ENCODE data around the gene ATP8B1. TPM values are rescaled to one million over a fixed set of nuclear protein-coding genes. Genes with fewer than 3 reads are reported as not detected.
"Not testable (repeated sequence)": the region's sequence is repeated elsewhere in the genome, so short reads cannot be mapped to it uniquely, and the experiment has no call there.

Gene ATP8B1
- total RNA-seq (ENCODE audit: insufficient read depth, low replicate concordance), result 29.6 TPM

DNA sequence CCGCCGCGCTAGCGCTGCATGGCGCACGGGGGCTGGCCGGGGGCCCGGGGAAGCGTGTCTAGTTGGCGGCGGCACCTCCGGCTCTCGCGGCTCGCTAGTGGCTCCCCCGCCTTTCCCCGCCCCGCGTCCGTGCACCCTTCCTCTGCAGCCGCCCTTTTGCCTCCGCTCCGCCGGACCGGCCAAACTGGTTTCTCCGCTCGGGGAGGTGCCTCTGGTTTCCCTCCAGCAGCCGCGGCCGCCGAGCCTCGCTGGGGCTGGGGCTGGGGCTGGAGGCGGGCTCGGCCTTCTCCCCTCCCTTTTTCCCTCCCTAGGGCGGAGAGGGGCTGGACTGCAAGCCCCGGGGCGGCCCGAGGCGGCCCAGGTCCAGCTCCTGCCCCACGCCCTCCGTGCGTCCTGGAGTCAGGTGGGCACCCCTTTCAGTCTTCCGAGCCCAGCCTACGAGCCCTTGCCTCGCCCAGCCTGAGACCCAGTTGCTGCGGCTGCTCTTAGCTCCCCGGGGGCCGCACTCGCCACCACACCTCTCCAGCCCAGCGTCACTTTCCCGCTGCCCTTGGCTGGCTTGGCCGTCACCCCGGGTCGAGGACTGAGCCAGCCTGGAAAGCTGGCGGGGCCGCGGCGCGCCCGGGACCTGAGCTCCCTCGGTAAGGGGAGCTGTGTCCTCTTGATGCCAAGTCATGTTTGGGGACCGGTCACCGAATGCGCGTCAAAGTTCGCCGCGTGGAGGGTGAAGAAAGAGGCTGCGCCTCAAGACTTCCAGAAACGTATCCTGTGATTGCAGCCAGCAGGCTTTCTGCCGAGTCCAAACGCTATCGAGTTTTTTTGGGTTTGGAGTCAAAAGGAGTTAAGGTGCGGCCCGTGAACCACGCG, at the start of gene ATP8B1:
Gene ATP8B1, minus strand, starts transcription at position 213 of the 867 bp plus-strand sequence. CDS start 71,508 bp downstream, outside the sequence.
- peak; percentile 86 for DNase-seq (ENCODE audit: low spot score)

DNA sequence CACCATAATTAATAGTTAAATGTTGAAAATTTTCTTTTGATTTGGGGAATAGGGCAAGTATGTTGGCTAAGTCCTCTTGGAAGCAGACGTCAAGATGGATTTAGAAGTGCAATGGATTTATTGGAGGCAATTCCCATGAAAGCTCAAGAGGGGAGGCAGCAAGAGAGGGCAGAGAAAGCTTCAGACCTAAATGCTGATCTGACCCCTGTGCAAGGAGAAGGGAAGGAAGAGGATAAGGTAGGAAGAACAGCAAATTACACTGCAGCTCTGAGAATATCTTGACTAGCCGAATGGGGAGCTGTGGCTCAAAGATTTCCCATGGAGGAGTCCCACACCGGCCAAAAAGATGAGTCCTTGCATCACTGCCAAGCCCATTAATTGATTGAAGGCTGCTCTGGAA, 46.9 kb upstream of the ATP8B1 start:
- DNase-seq (ENCODE audit: low spot score), result no peak

DNA sequence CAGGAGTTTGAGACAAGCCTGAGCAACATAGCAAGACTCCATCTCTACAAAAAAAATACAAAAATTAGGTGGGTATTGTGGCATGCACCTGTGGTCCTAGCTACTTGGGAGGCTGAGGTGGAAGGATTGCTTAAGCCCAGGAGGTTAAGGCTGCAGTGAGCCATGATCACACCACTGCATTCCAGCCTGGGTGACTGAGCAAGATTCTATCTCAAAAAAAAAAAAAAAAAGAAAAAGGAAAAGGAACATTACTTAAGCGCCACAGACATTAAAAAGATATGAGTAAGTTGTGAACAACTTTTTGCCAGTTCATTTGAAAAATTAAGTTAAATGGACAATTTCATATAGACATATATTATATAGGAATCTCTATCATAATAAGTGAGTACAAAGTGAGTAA, 45.3 kb upstream of the ATP8B1 start:
- not testable (repeated sequence) for DNase-seq (ENCODE audit: low spot score)

DNA sequence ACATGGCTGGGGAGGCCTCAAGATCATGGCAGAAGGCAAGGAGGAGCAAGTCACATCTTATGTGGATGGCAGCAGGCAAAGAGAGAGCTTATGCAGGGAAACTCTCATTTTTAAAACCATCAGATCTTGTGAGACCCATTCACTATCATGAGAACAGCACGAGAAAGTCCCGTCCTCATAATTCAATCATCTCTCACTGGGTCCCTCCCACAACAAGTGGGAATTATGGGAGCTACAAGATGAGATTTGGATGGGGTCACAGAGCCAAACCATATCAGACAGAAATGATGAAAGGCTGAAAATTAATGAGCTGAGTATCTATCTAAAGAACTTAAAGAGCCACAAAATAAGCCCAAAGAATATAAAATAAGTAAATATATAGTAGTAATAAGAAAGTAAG, 44.3 kb upstream of the ATP8B1 start:
- not testable (repeated sequence) for DNase-seq (ENCODE audit: low spot score)

DNA sequence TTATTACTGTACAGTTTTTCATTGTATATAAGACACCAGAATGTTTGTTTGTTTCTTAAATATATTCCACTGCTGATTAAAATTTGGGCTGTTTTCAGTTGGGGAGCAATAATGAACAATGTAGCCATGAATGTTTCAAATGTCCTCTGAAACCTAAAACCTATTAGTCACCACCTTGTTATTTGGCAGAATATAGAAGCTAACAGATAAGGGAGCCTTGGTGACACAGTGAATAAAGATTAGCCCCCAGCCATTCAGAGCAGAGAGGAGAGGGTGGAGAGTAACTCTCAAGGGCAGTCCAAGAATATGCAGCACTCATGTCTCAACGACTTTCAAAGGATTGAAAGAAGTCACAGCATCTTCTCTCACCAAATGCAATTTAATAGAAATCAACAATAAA, 43.1 kb upstream of the ATP8B1 start:
- peak; percentile 91 for DNase-seq (ENCODE audit: low spot score)

DNA sequence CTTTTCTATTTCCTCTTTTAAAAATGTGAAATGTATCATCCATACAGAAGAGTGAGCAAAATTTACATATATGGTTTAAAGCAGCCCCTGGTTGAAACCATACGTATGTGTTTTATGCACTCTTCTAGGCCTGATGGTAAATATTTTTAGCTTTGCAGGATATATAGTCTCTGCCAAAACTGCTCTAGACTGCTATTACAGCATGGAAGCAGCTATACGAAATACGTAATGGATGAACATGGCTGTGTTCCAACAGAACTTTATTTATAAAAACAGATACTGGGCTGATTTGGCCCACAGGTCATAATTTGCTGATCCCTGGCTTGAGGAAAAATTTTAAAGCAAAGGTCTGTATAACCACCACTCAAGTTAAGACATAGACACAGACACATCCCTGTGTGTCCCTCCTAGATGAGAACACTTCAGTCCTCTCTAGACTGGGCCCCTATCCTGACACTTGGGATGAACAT, 42.5 kb upstream of the ATP8B1 start:
- DNase-seq (ENCODE audit: low spot score), result peak; percentile 73

DNA sequence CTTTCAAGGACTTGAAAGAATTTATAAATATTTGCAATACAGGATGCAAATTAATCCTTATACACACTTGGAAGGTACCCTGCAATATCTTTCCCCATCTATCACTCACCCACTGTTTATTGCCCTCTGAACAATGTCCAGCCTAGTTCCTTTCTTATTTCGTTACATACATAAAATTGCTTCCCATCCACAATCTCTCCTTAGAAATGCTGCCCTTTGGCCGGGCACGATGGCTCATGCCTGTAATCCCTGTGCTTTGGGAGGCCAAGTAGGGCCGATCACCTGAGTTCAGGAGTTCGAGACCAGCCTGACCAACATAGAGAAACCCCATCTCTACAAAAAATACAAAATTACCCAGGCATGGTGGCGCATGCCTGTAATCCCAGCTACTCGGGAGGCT, 41.2 kb upstream of the ATP8B1 start:
- DNase-seq (ENCODE audit: low spot score), result no peak

DNA sequence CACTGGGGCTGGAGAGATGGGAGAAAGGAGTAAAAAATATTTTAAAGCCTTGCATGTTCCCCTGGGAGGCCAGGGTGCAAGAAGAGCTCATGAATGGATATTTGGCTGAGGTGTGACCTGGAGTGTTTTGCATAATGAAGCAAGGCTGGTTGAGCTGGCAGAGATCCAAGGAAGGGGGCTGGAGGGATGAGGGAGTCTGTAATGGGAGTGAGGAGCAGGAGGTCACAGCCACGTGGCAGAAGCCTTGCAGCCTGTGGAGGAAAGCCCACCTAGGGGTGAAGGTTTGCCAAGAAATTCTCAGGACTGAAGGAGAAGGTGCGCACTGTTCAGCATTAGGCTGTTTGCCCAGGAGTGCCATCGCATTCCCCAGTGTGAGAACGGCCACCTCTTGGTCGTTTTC, 40.3 kb upstream of the ATP8B1 start:
- no peak for DNase-seq (ENCODE audit: low spot score)

DNA sequence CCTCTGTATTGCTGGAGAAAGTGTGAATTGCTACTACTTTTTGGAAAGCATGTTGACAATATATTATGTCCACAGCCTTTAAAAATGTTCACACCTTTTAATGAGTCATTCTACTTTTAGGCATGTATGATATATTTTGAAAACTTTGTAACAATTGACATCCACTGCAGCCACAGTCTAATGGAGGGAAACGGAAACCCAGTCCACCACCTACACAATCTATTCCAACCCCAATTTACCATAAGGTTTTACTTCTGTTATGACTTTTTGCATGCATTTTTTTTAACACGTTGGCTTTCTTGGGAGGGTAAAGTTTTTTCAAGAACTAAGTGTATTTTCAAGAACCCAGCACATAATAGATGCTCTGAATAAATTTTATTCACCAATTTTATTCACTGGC, 38.5 kb upstream of the ATP8B1 start:
- no peak for DNase-seq (ENCODE audit: low spot score)

DNA sequence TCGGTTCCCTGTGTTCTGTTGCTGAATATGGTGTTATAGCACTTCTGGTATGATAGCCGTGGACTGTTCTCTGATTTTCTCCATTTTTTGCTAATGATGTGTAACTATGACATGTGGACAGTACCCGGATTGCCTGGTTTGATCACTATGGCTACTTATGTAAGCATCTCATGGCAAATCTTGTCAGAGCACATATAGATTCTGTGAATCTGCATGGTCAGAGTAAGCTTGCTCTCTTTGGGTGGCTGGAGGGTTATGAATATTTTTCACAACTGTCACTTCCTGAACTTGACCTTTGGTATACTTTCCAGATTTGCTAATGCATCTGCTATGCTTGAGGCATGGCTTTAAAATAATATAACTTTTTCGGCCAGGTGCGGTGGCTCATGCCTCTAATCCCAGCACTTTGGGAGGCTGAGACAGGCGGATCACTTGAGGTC, 36.8 kb upstream of the ATP8B1 start:
- DNase-seq (ENCODE audit: low spot score), result peak; percentile 7

DNA sequence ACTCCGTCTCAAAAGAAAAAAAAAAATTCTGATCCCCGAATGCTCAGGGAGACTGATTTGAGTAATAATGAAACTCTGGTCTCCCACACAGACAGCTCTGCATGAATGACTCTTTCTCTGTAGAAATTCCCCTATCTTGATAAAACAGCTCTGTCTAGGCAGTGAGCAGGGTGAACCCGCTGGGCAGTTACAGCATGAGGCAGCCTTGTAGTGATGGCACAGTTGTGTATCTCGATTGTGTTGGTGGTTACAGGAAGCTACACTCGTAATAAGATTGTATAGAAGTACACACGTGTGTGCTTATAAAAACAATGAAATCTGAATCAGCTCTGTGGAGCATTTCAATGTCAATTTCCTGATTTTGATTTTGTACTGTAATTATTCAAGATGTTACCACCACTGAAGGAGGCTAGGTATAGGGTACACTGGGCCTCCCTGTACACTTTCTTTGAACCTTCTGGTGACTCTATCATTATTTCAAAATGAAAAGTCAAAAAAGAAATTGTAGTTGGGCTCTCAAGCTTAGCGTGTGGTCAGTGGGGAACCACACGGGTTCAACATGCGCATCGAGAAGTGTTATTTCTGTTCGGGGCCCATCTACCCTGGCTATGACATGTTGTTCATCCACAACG, 34.9 kb upstream of the ATP8B1 start:
- DNase-seq (ENCODE audit: low spot score), result no peak

DNA sequence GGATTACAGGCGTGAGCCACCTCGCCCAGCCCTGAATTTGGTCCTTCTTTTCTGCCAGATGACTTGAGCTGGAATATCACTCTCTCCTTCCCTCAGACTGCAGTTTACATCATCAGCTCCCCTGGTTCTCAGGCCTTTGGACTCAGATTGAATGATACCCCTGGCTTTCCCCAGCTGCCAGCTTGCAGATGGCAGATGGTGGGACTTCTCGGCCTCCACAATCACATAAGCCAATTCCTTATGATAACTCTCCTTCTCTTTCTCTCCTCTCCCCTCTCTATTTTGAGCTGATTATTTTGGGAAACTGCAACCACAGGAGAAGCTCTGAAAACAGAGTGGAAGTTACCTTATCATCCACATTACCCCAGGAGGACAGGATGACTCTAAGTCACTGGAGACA, 33.4 kb upstream of the ATP8B1 start:
- no peak for DNase-seq (ENCODE audit: low spot score)

DNA sequence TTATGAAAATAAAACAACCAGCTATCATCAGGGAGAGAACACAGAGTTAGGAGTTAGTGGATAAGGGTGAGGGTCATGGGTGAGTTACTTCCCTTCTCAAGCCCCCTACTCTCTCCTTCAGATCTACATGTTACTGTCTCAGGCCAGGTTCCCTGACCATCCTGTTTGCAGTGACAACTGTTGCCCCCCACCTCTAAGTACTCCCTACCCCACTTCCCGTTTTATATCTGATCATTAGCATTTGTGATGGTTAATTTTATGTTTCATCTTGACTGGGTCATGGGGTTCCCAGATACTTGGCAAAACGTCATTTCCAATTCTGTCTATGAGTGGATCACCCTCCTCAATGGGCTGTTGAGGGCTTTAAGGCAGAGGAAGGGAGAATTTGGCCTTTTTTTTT, 32.8 kb upstream of the ATP8B1 start:
- no peak for DNase-seq (ENCODE audit: low spot score)

DNA sequence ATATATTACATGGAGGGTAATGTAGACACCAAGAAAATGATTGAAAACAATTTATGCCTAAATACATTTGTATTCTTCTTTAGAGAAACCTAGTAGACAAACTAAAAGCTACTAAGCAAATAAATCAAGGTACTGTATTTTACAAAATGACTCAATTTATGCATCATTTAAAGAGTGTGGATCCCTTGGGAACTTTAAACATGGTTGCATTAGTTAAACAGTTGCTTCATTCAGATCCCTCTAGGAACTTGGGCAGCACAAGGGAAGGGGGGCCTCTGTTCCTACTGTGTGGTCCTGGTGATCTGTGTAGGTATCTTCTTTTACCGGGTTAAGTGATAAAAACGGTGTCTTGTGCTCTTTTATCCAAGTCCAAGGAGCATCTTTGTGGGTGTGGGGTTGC, 31.5 kb upstream of the ATP8B1 start:
- DNase-seq (ENCODE audit: low spot score), result no peak

DNA sequence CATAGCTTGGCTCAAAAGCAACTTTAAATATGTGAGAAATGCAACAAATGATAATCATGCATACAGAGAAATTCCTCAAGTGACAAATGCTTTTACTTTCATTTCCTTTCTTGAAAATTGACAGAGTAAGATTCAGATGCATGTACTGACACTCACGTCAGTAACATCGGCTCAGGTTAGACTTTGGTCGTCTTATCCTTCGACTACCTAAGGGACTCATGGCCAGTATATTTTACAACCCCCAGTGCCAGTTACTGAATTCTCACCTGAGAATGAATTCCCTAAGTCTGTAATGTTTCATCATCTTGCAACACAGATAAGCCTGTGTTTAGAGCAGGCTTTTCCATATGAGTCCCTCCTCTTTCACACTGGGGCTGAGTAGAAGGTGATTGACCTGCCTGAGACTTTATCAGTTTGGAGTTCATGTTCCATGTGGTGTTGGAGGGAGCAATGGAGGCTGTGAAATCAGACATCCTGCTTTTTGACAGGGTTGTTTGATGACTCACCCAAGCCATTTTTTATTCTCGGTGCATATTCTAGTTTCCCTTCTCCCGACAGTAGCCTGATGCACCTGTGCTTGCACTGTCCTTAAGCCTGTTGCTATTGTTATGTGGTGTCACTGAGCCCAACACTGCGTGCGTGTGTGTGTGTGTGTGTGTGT, 30.5 kb upstream of the ATP8B1 start:
- peak; percentile 5 for DNase-seq (ENCODE audit: low spot score)

DNA sequence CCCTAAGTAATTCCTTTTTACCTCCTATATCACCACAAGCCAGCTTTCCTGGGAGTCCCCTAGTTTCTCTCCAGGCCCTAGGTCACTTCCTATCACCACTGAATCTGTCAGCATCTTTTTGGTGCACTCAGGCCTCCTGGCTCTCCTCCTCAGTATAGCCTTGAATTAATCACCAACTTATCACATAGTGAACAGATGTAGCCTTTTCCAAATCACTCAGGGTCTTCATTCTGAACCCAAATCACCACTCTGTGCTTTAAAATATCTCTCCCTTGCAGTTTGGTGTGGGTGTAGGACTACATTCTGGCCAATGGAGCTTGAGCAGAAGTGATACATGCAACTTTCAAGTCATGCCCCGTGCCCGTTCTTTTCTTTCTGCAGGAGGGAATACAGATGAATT, 29.6 kb upstream of the ATP8B1 start:
- DNase-seq (ENCODE audit: low spot score), result no peak

DNA sequence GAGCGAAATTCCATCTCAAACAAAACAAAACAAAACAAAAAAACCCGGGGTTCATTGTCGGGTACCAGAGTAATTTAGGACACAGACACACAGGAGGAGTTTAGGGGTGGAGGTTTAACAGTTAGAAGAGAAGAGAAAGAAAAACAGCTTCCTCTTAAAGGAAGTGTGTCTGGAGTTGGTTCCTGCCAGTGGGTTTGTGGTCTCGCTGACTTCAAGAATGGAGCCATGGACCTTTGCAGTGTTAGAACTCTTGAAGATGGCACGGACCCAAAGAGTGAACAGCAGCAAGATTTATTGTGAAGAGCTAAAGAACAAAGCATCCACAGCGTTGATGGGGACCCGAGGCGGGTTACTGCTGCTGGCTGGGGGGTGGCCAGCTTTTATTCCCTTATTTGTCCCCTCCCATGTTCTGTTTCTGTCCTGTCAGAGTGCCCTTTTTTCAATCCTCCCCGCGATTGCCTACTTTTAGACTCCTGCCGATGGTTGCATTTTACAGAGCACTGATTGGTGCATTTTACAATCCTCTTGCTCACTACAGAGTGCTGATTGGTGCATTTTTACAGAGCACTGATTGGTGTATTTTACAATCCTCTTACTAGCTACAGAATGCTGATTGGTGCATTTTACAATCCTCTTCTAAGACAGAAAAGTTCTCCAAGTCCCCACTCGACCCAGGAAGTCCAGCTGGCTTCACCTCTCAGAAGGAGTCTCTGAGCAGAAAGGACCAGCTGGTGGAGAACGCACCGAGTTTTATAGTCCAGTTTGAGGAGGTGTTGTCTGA, 28.7 kb upstream of the ATP8B1 start:
- no peak for DNase-seq (ENCODE audit: low spot score)

DNA sequence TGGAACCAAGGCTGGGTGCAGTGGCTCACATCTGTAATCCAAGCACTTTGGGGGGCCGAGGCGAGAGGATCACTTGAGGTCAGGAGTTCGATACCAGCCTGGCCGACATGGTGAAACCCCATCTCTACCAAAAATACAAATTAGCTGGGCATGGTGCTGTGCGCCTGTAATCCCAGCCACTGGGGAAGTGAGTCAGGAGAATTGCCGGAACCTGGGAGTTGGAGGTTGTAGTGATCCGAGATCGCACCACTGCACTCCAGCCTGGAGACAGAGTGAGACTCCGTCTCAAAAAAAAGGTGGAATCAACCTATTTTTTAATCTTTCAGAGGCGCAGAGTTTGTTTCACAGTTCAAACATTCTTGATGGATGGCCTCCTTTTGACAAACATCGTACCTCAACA, 24.5 kb upstream of the ATP8B1 start:
- DNase-seq (ENCODE audit: low spot score), result no peak

DNA sequence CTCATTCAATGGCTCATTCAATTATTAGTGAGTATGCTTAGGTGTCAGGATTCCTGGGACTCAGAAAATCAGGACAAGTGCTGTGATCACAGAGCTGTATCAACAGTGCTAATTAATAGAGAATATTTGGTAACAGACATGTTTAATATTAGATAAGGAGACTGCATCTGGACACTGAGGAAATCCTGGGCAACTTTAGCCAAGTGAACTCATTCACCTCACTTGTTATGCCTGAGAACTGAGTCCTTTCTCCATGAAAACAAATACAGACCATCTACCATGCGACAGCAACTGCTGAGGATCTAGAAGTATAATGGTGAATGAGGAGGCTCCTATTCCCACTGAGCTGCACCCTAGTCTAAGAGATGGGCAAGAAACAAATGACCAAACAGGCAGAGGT, 23.1 kb upstream of the ATP8B1 start:
- DNase-seq (ENCODE audit: low spot score), result no peak

DNA sequence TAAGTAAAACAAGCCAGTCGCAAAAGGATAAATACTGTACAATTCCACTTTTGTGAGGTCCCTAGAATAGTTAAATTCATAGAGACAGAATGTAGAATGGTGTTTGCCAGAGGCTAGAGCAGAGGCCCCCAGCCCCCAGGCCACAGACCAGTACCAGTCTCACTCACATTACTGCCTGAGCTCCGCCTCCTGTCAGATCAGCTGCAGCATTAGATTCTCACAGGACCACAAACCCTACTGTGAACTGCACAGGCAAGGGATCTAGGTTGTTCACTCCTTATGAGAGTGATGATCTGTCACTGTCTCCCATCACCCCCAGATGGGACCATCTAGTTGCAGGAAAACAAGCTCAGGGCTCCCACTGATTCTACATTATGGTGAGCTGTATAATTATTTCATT, 17.5 kb upstream of the ATP8B1 start:
- DNase-seq (ENCODE audit: low spot score), result not testable (repeated sequence)

DNA sequence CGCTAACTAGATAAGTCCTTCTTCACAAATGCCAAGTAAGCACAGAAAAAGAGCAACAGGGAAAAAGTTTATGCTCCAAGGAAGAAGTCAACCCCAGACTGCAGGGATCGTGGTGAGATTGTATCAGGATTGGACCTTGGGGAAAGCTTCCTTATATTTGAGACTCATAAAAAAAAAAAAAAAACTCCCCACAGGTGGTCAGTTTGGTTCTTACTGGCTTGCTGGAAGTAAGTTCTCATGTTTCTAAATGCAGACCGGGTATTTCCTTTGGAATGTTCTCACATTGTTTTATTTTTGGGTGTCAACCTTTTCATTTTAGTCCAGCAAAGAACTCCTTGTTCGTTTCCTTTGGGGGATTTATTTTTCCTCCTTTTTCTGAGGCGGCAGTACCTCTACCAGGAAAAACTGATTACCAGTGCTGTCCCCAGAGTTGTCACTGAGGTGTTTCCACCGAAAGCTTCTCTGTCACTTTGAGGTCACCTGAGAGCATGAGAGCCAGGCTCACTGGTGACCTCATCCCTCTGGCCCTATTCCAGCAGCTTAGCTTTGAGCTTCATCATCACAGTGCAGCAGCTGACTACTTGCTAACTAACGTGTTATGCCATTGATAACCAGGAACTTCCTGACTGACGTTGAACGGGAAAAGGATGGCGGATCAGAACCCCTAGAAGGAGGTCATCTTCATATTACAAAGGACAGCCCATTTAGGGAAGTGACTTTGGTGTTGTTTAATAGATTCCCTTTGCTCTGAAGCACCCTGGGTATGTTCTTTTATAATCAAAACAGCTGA, 16.8 kb upstream of the ATP8B1 start:
- DNase-seq (ENCODE audit: low spot score), result peak; percentile 47

Measured in umbilical cord (tissue), 2 donors.